Vagina (tissue), 2 donors: ENCODE measurements around the gene MACROD2. TPM values are rescaled to one million over a fixed set of nuclear protein-coding genes. Genes with fewer than 3 reads are reported as not detected.

Source experiments
- DNase-seq, 2 donors: peaks; one replicate each; pipeline ENCODE4 v3.0.0-alpha.2; 2017; ENCODE audit errors: extremely low spot score in 2 of 2
- H3K27ac ChIP-seq: fragments of 200-600 bp; sonication (generic); one replicate; pipeline ENCODE4 v1.5.1; 2019
- H3K27me3 ChIP-seq: fragments of 200-600 bp; sonication (generic); one replicate; pipeline ENCODE4 v1.5.1; 2019
- H3K36me3 ChIP-seq, 2 donors: fragments of 200-600 bp; sonication (generic); one replicate each; pipeline ENCODE4 v1.5.1; 2017 to 2019
- H3K4me1 ChIP-seq: fragments of 200-600 bp; sonication (generic); one replicate; pipeline ENCODE4 v1.5.1; 2019
- H3K4me3 ChIP-seq, 2 donors: fragments of 200-600 bp; sonication (generic); 1 replicate in 1 of 2; 2 replicates in 1 of 2; pipeline ENCODE4 v1.5.1; 2016 to 2019
- H3K9me3 ChIP-seq: fragments of 200-600 bp; sonication (generic); one replicate; pipeline ENCODE4 v1.5.1; 2019
- POLR2A ChIP-seq, 2 donors: fragments of 450-650 bp; IDR thresholded peaks; one replicate each; pipeline ENCODE4 v1.6.1; 2017; ENCODE audit warnings: antibody characterized with exemption in 2 of 2, mild to moderate bottlenecking in 2 of 2, moderate library complexity in 2 of 2
- POLR2AphosphoS5 ChIP-seq, 2 donors: sonication (generic); formaldehyde crosslinking; IDR thresholded peaks; one replicate each; pipeline ENCODE4 v1.9.0; 2017; ENCODE audit warnings: antibody characterized with exemption in 2 of 2, mild to moderate bottlenecking in 2 of 2, low read depth in 1 of 2; ENCODE audit not compliant: insufficient read depth in 1 of 2
- intact Hi-C: fragments of 100-400 bp; cut with DNase I; formaldehyde crosslinking; loops from one replicate; pipeline ENCODE4 v1.15.1; 2023
- total RNA-seq: library from RNA; depleted of rRNA; stranded (reverse); fragments of >200 nt; gene quantifications from one replicate; pipeline ENCODE4 v1.2.3, GENCODE V29; 2016
- TF ChIP-seq, protein P1 (sequence below), 3 experiments: fragments of 450-650 bp in 2 of 3; fragments of 200-600 bp in 1 of 3; sonication (generic) in 1 of 3; IDR thresholded peaks; one replicate each; pipeline ENCODE4 v1.5.1; 2017 to 2019; ENCODE audit warnings: antibody characterized with exemption in 3 of 3, mild to moderate bottlenecking in 2 of 3, moderate library complexity in 2 of 3

Gene MACROD2
- total RNA-seq, 1 donor from 2014 or later, result 12.5 TPM

DNA sequence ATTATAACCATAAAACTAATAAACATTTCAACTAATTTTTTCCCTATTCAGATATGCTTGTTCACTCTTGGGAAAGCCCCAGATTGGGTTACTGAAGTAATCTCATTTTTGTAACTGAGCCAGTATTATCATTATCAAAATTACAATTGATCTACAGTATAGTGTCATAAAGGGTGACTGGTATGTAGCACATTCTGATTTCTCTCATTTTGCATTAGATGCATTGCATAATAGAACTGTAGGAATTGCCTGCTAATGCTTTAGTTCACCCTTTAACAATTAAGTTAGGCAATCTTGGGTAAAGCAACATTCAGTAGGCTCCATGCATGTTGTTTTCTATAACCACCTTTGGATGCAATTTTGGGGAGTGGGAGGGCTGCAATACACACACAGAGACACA, 492.9 kb downstream of the MACROD2 start:
- no peaks in the 10 kb centered on the region for H3K4me1 ChIP-seq
- H3K27ac ChIP-seq, result no peak overlapping the region
- TF ChIP-seq POLR2AphosphoS5 (IDR thresholded peaks at IDR 0.05; ENCODE audit: insufficient read depth in 1 of 2, low read depth in 1 of 2) (no peak), POLR2A (IDR thresholded peaks at IDR 0.05) (no peak)
- TF ChIP-seq, protein P1, sequence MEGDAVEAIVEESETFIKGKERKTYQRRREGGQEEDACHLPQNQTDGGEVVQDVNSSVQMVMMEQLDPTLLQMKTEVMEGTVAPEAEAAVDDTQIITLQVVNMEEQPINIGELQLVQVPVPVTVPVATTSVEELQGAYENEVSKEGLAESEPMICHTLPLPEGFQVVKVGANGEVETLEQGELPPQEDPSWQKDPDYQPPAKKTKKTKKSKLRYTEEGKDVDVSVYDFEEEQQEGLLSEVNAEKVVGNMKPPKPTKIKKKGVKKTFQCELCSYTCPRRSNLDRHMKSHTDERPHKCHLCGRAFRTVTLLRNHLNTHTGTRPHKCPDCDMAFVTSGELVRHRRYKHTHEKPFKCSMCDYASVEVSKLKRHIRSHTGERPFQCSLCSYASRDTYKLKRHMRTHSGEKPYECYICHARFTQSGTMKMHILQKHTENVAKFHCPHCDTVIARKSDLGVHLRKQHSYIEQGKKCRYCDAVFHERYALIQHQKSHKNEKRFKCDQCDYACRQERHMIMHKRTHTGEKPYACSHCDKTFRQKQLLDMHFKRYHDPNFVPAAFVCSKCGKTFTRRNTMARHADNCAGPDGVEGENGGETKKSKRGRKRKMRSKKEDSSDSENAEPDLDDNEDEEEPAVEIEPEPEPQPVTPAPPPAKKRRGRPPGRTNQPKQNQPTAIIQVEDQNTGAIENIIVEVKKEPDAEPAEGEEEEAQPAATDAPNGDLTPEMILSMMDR (IDR thresholded peaks at IDR 0.05), result no peak
- intact Hi-C loops, result no loop called here
- no peak overlapping the region for H3K4me3 ChIP-seq
- no peaks in the 10 kb centered on the region for H3K36me3 ChIP-seq
- no peaks in the 10 kb centered on the region for H3K27me3 ChIP-seq
- DNase-seq, result no peak
- H3K9me3 ChIP-seq, result no peaks in the 10 kb centered on the region

DNA sequence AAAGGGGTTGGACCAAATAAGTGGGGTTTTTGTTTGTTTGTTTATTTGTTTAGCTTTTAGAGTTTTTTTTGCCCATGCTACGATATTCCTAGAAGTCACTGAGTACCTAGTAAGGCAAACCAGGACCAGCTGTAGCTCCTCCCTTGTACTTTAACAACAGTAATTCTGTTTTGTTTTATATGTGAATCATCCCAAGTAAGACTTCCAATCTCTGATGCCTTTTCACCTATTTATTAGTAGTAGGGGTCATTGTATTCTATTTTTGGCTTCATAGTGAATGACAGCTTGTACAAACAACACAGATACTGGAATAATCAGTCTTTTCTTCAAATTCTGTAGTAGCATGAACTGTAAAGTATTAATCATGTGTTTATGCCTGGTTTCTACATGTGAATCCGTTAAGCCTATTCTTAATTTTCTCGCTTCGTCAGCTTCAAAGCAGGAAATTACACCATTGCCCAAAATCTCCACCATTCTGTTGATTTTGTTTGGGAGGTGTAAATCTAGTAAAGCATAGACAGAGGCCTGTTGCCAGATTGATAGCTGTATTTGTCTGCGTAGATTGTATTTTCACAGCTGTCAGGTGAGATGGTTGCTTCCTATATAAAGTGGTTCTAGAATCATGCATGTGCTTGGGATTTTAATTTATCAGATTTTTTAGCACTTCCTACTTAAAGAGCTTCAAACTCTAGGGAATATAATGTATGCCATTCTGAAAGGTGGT, 493.6 kb downstream of the MACROD2 start:
- Histone ChIP-seq H3K4me1 (no peaks in the 10 kb centered on the region), H3K27me3 (no peaks in the 10 kb centered on the region), H3K36me3 (no peaks in the 10 kb centered on the region), H3K4me3 (no peak overlapping the region), H3K9me3 (no peaks in the 10 kb centered on the region), H3K27ac (no peak overlapping the region)
- TF ChIP-seq, protein P1 (IDR thresholded peaks at IDR 0.05), result no peak
- no peak for TF ChIP-seq POLR2A (IDR thresholded peaks at IDR 0.05)
- no peak for TF ChIP-seq POLR2AphosphoS5 (IDR thresholded peaks at IDR 0.05; ENCODE audit: insufficient read depth in 1 of 2, low read depth in 1 of 2)
- intact Hi-C loops, result no loop called here
- DNase-seq, result no peak

DNA sequence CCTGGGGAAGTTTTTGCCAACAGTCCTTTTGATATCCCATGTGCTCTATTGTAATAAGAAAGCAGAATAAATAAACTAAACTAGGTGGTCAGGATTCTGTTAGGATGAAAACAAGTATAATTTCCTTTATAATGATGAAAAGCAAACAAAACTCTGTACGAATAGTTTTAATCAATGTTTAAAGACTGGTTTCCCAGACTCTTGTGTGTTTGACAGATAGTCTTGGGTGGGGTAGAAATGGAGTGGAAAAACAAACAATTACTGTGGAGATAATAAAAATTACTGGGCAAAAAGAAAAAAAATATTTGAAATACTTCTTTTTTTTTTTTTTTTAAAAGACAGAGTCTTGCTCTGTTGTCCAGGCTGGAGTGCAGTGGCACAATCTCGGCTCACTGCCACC, 494.2 kb downstream of the MACROD2 start:
- intact Hi-C loops, result no loop called here
- Histone ChIP-seq H3K36me3 (no peaks in the 10 kb centered on the region), H3K9me3 (no peaks in the 10 kb centered on the region), H3K27ac (no peak overlapping the region), H3K27me3 (no peaks in the 10 kb centered on the region), H3K4me3 (no peak overlapping the region), H3K4me1 (no peaks in the 10 kb centered on the region)
- TF ChIP-seq, protein P1 (IDR thresholded peaks at IDR 0.05), result no peak
- TF ChIP-seq POLR2AphosphoS5 (IDR thresholded peaks at IDR 0.05; ENCODE audit: insufficient read depth in 1 of 2, low read depth in 1 of 2) (no peak), POLR2A (IDR thresholded peaks at IDR 0.05) (no peak)
- no peak for DNase-seq

DNA sequence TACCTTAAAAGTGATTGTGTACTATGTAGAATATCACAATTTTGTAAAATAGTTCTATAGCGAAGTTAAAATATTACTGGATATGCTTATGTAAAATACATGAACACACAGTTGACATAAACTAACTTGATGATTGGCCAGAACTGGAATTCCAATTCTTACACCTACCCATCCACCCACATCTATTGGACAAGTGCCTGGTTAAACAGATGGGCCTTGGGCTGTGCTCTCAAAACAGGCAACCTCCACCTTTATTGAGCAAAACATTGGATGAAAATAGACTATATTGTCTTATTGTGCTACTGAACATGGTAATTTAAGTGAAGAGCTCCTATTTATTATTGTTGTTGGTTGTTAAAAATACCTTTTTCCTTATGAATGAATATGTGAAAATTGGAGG, 496.1 kb downstream of the MACROD2 start:
- Histone ChIP-seq H3K36me3 (no peaks in the 10 kb centered on the region), H3K9me3 (no peaks in the 10 kb centered on the region), H3K4me3 (no peak overlapping the region), H3K4me1 (no peaks in the 10 kb centered on the region), H3K27me3 (no peaks in the 10 kb centered on the region), H3K27ac (no peak overlapping the region)
- intact Hi-C loops, result no loop called here
- TF ChIP-seq POLR2AphosphoS5 (IDR thresholded peaks at IDR 0.05; ENCODE audit: insufficient read depth in 1 of 2, low read depth in 1 of 2) (no peak), POLR2A (IDR thresholded peaks at IDR 0.05) (no peak)
- TF ChIP-seq, protein P1 (IDR thresholded peaks at IDR 0.05), result no peak
- no peak for DNase-seq

DNA sequence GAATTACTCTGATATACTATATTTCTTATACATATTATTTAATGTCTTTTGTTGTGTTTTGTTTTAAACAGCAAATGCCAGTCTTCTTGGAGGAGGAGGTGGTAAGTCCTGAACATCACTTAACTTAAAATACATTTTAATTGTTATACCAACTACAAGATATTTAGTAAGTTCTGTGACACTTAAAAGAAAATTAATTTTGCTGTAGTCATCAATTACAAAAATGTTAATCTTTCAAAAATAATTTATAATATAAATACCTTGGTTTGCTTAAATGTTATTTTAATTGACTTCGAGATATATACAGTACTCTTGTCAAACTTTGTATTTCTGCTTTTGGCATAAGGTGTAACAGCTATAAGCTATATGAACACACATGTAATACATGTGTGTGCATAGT, 498.1 kb downstream of the MACROD2 start:
- DNase-seq, result no peak
- Histone ChIP-seq H3K4me3 (no peak overlapping the region), H3K36me3 (no peaks in the 10 kb centered on the region), H3K27me3 (no peaks in the 10 kb centered on the region), H3K4me1 (no peaks in the 10 kb centered on the region), H3K27ac (no peak overlapping the region), H3K9me3 (no peaks in the 10 kb centered on the region)
- TF ChIP-seq POLR2A (IDR thresholded peaks at IDR 0.05) (no peak), POLR2AphosphoS5 (IDR thresholded peaks at IDR 0.05; ENCODE audit: insufficient read depth in 1 of 2, low read depth in 1 of 2) (no peak)
- TF ChIP-seq, protein P1 (IDR thresholded peaks at IDR 0.05), result no peak
- intact Hi-C loops, result no loop called here
